SK-N-SH treated with all-trans-retinoic acid at 6 μM for 48 hours (cell line): ENCODE data around the gene OLIG3.

Experiments used
- BACH2 ChIP-seq: fragments of 250-450 bp; sonication (Bioruptor Pico); IDR thresholded peaks from 2 replicates; pipeline ENCODE4 v1.9.0; 2021; ENCODE audit warnings: mild to moderate bottlenecking, borderline replicate concordance
- CREB5 ChIP-seq: fragments of 250-450 bp; sonication (Bioruptor Pico); IDR thresholded peaks from 2 replicates; pipeline ENCODE4 v1.5.1; 2020; ENCODE audit warnings: low read depth, mild to moderate bottlenecking, moderate library complexity
- CSRNP3 ChIP-seq: fragments of 250-450 bp; sonication (Bioruptor Pico); IDR thresholded peaks from 2 replicates; pipeline ENCODE4 v1.5.1; 2021; ENCODE audit warnings: mild to moderate bottlenecking, moderate library complexity
- PATZ1 ChIP-seq: fragments of 250-450 bp; sonication (Bioruptor Pico); IDR thresholded peaks from 2 replicates; pipeline ENCODE4 v1.8.0; 2020; ENCODE audit warnings: mild to moderate bottlenecking, moderate library complexity, borderline replicate concordance
- POU6F1 ChIP-seq: fragments of 250-450 bp; sonication (Bioruptor Pico); IDR thresholded peaks from 2 replicates; pipeline ENCODE4 v1.8.0; 2021; ENCODE audit warnings: low read depth, mild to moderate bottlenecking, moderate library complexity, borderline replicate concordance
- ZFP30 ChIP-seq: fragments of 450-650 bp; formaldehyde crosslinking; IDR thresholded peaks from 2 replicates; pipeline ENCODE4 v1.5.0; 2022; ENCODE audit warnings: mild to moderate bottlenecking, moderate library complexity
- ZNF565 ChIP-seq: fragments of 450-650 bp; formaldehyde crosslinking; conservative IDR thresholded peaks from 2 replicates; pipeline ENCODE4 v1.5.0; 2020; ENCODE audit warnings: low read depth, mild to moderate bottlenecking, moderate library complexity
- ZNF8 ChIP-seq: fragments of 450-650 bp; formaldehyde crosslinking; IDR thresholded peaks from 2 replicates; pipeline ENCODE4 v1.5.0; 2020; ENCODE audit warnings: mild to moderate bottlenecking, moderate library complexity

GRCh38 chr6:137490961-137491360 lies 3.2 kb downstream of the OLIG3 start:
- TF ChIP-seq ZNF8 (CRISPR knock-in tag) (no peak), POU6F1 (no peak), CREB5 (no peak), CSRNP3 (CRISPR knock-in tag) (no peak), BACH2 (CRISPR knock-in tag) (no peak), PATZ1 (CRISPR knock-in tag) (no peak), ZNF565 (CRISPR knock-in tag) (no peak), ZFP30 (CRISPR knock-in tag) (no peak)
